T-helper 22 cell (primary cell): Measurements from ENCODE around the gene CRELD2.

Experiments used
- DNase-seq: peaks from one replicate; pipeline ENCODE4 v3.0.0-alpha.2; 2020; ENCODE audit warnings: low read depth

CRELD2 gene

GRCh38 chr22:49913026-49913425 lies 5.4 kb upstream of the CRELD2 start:
- DNase-seq: no peak

DNA sequence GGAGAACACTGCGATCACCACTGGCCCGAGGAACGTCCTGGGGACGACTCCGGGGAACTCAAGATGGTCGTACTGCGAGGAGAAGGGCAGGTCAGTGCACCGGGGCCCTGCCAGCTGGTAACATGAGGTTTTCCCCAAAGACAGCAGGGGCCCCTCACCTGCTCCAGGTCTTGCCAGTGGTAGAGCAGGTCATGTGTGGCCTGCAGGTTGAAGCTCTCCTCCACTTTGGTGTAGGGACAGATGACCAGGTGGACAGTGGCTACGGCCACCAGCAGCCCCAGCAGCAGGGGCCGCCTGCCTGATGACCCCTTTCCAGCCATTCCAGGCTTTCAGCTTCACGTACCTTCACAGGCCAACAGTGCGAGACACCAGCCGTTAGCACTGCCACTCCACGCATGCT lies 5.0 kb upstream of the CRELD2 start:
- no peak for DNase-seq

- DNase-seq: no peak
Measured at GRCh38 chr22:49914256-49914655, 4.2 kb upstream of the CRELD2 start.

- no peak for DNase-seq
Measured at GRCh38 chr22:49915610-49916009, 2.8 kb upstream of the CRELD2 start.

DNA sequence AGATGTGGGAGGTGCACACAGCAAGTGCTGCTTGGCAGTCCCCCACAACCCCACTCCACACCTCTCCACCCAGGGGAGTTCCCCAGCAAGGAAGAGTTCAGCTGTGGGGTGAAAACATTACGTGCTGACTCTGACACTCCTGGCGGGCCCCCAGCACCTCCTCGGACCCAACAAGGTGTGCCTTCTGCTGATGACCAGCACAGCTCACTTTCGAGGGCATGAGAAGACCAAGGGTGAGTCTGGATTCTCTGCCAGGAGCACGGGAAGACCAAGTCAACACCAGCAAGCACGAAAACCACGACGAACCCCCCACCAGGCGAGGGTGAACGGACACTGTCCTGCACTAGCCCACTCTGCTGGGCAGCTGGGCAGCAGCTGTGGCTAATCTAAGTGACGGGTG lies 1.6 kb upstream of the CRELD2 start:
- DNase-seq: no peak

GRCh38 chr22:49918911-49919881 lies 762 bp downstream of the CRELD2 start:
- no peak for DNase-seq

DNA sequence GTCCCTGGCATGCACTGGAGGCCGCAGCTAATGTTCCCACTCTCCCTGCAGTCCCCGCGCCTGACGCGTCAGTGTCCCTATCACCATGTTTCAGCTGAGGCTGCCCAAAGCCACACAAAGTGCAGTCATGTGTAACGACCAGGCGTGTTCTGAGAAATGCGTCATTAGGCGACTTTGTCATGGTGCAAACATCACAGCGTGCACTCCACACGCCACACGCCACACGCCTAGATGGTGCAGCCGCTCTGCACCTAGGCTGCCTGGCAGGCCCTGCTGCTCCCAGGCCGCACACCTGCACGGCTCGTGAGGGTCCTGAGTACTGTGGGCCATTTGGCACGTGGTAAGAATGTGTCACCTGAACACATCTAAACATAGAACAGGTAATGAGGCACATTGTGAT lies 2.4 kb downstream of the CRELD2 start:
- DNase-seq: no peak

GRCh38 chr22:49921508-49922278 lies 3.3 kb downstream of the CRELD2 start:
- DNase-seq: no peak

DNA sequence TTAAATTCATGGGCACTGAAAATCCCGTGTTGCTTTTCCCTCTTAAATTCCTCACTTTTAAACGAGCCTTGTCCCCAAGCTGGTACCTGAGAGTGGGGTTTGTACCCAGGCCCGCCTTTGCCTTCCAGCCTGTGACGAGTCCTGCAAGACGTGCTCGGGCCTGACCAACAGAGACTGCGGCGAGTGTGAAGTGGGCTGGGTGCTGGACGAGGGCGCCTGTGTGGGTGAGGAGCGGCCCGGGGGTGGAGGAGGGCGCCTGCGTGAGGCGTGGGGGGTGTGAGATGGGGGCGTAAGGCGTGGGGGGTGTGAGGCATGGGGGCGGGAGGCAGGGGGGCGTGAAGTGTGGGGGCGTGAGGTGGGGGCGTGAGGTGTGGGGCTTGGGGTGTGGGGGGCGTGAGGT lies 4.0 kb downstream of the CRELD2 start:
- DNase-seq: no peak

DNA sequence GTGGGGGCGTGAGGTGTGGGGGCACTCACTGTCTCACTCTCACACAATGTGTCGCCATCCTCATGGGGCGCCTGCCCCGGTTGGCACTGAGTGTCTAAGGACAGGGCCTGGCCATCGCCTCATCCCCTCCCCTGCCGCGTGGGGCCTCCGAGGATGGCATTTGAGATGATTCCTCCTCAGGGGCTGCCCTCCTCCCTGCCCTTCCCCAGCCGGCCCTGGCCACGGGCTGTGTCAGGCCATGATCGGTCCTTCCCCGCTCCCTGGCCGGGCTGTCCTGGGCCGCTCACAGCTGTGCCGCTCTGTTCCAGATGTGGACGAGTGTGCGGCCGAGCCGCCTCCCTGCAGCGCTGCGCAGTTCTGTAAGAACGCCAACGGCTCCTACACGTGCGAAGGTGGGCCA lies 4.5 kb downstream of the CRELD2 start:
- no peak for DNase-seq

DNA sequence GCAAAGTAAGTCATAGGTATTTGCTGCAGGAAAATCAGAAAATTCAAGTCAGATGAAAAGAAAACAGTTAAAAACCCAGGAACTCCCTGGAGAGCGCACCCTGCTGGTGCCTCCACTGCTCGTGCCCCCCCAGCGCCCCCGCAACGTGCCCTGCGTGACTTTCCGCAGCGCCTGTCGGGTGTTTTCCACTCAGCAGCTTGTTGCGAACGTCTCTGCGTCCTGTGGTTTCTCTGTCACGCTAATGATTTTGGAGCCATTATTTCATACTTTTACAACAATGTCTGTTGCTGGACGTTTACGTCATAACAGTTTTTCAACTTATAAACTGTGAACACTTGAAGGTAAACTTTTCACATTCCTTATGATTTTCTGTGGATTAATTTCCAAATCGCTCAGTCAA lies 5.0 kb downstream of the CRELD2 start:
- DNase-seq: no peak

GRCh38 chr22:49924113-49924833 lies 5.8 kb downstream of the CRELD2 start:
- no peak for DNase-seq

GRCh38 chr22:49925525-49926128 lies 7.2 kb downstream of the CRELD2 start:
- DNase-seq: peak; percentile 83

- DNase-seq: no peak
Measured at GRCh38 chr22:49926916-49927315, 8.5 kb downstream of the CRELD2 start.

GRCh38 chr22:49927483-49928184 lies 9.2 kb downstream of the CRELD2 start:
- DNase-seq: no peak

- no peak for DNase-seq
Measured at GRCh38 chr22:49928185-49928495, 9.7 kb downstream of the CRELD2 start.

DNA sequence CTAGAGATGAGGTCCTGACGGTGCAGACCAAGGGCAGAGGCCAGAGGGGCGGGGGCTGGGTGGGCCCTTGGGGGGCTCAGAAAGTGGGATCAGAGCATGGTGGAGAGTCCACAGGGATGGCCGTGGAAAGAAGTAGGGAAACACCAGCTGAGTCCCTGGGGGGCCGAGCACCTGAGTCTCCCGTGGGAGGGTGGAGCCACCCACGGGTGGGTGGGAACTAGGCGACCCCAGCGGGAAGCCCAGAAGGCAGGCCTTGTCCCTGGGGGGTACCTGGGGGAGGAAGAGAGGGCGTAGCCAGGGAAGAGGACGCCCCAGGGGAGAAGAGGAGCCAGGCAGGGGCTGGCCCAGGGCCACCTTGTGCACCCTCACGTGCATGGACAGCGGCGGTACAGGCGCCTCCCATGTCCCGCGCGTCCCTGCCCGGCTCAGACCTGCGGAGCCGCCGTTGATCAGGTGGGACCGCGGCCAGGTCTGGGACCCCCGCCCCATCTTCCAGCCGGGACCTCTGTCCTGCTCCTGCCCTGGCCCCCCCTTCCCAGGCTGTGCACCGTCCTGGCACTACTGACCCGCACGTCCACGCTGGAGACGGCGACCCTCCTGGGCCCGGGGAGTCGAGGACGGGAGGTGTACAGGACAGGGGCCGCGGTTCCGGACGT lies 10.2 kb downstream of the CRELD2 start:
- DNase-seq: no peak

GRCh38 chr22:49929211-49929979 lies 11.0 kb downstream of the CRELD2 start:
- DNase-seq: peak; percentile 51

- DNase-seq: no peak
Measured at GRCh38 chr22:49929994-49930575, 11.7 kb downstream of the CRELD2 start.
